HepG2 (cell line): ENCODE data around the gene VAMP2. TPM values are rescaled to one million over a fixed set of nuclear protein-coding genes. Genes with fewer than 3 reads are reported as not detected.

Experiments
- EHMT2 ChIP-seq: fragments of 200-600 bp; sonication (generic); IDR thresholded peaks from 2 replicates; pipeline ENCODE4 v1.7.0; 2017; ENCODE audit warnings: antibody characterized with exemption, low read depth, low read length, borderline replicate concordance
- FOXA1 ChIP-seq, 2 experiments: fragments of 450-650 bp in 1 of 2; sonication (generic) in 1 of 2; formaldehyde crosslinking in 1 of 2; IDR thresholded peaks; 2 replicates each; pipeline versions ENCODE4 v1.4.0 to v1.6.1; 2016 to 2020; ENCODE audit warnings: missing genetic modification reagents in 1 of 2
- FOXO1 ChIP-seq: sonication (generic); formaldehyde crosslinking; IDR thresholded peaks from 2 replicates; pipeline ENCODE4 v1.4.0; 2020; ENCODE audit warnings: missing genetic modification reagents
- PITX1 ChIP-seq: sonication (generic); formaldehyde crosslinking; IDR thresholded peaks from 2 replicates; pipeline ENCODE4 v1.5.1; 2020; ENCODE audit warnings: mild to moderate bottlenecking, missing genetic modification reagents
- SIX1 ChIP-seq: sonication (generic); formaldehyde crosslinking; IDR thresholded peaks from 2 replicates; pipeline ENCODE4 v1.4.0; 2020; ENCODE audit warnings: missing genetic modification reagents, borderline replicate concordance
- SMAD1 ChIP-seq: sonication (generic); formaldehyde crosslinking; IDR thresholded peaks from 2 replicates; pipeline ENCODE4 v1.4.0; 2020; ENCODE audit warnings: missing genetic modification reagents, low read depth, mild to moderate bottlenecking, borderline replicate concordance
- SOX5 ChIP-seq: IDR thresholded peaks from 2 replicates; pipeline ENCODE4 v1.6.1; 2016; ENCODE audit warnings: borderline replicate concordance
- ZBTB1 ChIP-seq: sonication (generic); formaldehyde crosslinking; IDR thresholded peaks from 2 replicates; pipeline ENCODE4 v1.4.0; 2020; ENCODE audit warnings: missing genetic modification reagents, borderline replicate concordance
- ZFP82 ChIP-seq: sonication (generic); formaldehyde crosslinking; IDR thresholded peaks from 2 replicates; pipeline ENCODE4 v1.5.1; 2020; ENCODE audit warnings: mild to moderate bottlenecking, missing genetic modification reagents, borderline replicate concordance
- polyA plus RNA-seq, 8 experiments: library from polyadenylated mRNA; depleted of rRNA in 3 of 8; stranded (reverse) in 7 of 8; unstranded in 1 of 8; fragments of >200 nt; fragmentation: Illumina TruSeq in 4 of 8; extraction: Trizol in 4 of 8; gene quantifications; 2 replicates each; pipeline versions ENCODE4 v1.2.1 to v1.2.3, GENCODE V29; 2011 to 2016; ENCODE audit warnings: low read depth in 4 of 8, missing spikeins in 1 of 8, mixed read lengths in 1 of 8; ENCODE audit not compliant: insufficient read depth in 1 of 8
- total RNA-seq, 5 experiments: library from RNA; depleted of rRNA; stranded (reverse); fragments of >200 nt; fragmentation: Illumina TruSeq; extraction: Trizol; gene quantifications; 2 replicates each; pipeline ENCODE4 v1.2.3, GENCODE V29; 2016; ENCODE audit warnings: low read depth in 1 of 5
- TF ChIP-seq, protein P1 (sequence below): sonication (generic); formaldehyde crosslinking; IDR thresholded peaks from 2 replicates; pipeline ENCODE4 v1.8.0; 2022; ENCODE audit warnings: missing genetic modification reagents, mild to moderate bottlenecking, inconsistent platforms, borderline replicate concordance
- TF ChIP-seq, protein P2 (sequence below): sonication (generic); formaldehyde crosslinking; IDR thresholded peaks from 2 replicates; pipeline ENCODE4 v1.4.0; 2020; ENCODE audit warnings: missing genetic modification reagents
- TF ChIP-seq, protein P3 (sequence below): sonication (generic); formaldehyde crosslinking; IDR thresholded peaks from 2 replicates; pipeline ENCODE4 v1.4.0; 2020; ENCODE audit warnings: mild to moderate bottlenecking, missing genetic modification reagents
- TF ChIP-seq, protein P4 (sequence below): sonication (generic); formaldehyde crosslinking; IDR thresholded peaks from 2 replicates; pipeline ENCODE4 v1.5.0; 2020; ENCODE audit warnings: missing genetic modification reagents, mild to moderate bottlenecking, borderline replicate concordance

The VAMP2 gene
- total and polyA plus RNA-seq, 2 of the 13 experiments (the other 11 are each of a cell fraction or from before 2014, with no cell fraction given): 3.9 to 17.2 TPM

DNA sequence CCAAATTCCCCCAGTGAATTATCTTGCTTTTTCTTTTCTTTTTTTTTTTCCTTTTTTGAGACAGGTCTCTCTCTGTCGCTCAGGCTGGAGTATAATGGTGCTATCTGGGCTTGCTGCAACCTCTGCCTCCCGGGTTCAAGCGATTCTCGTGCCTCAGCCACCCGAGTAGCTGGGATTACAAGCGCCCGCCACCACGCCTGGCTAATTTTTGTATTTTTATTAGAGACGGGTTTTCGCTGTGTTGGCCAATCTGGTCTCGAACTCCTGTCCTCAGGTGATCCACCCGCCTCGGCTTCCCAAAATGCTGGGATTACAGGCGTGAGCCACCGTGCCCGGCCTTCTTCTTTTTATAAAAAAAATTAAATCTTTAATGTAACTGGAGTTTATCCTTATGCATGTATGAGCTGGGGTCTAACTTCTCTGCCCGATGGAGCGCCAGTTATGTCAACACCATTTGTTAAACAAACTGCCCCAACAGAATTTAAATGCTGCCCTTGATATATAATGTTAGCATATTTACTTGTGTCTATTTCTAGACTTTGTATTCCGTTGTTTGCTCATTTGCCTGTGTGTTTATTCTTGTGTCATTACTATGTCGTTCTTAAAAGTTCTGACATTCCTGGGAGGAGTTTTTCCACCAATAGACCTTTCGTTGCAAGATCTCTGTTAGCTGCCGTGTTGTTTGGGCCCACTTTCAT lies 48.2 kb upstream of the VAMP2 start (continued):
- TF ChIP-seq, protein P1, sequence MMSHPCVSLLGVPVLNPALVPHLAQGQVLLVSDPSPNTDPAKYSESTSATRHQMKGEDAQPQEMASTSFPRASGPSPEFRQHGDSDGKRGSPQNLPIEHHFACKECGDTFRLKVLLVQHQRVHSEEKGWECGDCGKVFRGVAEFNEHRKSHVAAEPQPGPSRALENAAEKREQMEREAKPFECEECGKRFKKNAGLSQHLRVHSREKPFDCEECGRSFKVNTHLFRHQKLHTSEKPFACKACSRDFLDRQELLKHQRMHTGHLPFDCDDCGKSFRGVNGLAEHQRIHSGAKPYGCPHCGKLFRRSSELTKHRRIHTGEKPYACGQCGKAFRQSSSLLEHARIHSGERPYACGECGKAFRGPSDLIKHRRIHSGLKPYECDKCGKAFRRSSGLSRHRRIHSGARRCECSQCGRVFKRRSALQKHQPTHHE: 0 out of 2 replicates have a peak, but pooled peaks have one; percentile 42
- no peak for TF ChIP-seq SIX1
- TF ChIP-seq, protein P2, sequence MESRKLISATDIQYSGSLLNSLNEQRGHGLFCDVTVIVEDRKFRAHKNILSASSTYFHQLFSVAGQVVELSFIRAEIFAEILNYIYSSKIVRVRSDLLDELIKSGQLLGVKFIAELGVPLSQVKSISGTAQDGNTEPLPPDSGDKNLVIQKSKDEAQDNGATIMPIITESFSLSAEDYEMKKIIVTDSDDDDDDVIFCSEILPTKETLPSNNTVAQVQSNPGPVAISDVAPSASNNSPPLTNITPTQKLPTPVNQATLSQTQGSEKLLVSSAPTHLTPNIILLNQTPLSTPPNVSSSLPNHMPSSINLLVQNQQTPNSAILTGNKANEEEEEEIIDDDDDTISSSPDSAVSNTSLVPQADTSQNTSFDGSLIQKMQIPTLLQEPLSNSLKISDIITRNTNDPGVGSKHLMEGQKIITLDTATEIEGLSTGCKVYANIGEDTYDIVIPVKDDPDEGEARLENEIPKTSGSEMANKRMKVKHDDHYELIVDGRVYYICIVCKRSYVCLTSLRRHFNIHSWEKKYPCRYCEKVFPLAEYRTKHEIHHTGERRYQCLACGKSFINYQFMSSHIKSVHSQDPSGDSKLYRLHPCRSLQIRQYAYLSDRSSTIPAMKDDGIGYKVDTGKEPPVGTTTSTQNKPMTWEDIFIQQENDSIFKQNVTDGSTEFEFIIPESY (CRISPR knock-in tag): no peak
- TF ChIP-seq, protein P3, sequence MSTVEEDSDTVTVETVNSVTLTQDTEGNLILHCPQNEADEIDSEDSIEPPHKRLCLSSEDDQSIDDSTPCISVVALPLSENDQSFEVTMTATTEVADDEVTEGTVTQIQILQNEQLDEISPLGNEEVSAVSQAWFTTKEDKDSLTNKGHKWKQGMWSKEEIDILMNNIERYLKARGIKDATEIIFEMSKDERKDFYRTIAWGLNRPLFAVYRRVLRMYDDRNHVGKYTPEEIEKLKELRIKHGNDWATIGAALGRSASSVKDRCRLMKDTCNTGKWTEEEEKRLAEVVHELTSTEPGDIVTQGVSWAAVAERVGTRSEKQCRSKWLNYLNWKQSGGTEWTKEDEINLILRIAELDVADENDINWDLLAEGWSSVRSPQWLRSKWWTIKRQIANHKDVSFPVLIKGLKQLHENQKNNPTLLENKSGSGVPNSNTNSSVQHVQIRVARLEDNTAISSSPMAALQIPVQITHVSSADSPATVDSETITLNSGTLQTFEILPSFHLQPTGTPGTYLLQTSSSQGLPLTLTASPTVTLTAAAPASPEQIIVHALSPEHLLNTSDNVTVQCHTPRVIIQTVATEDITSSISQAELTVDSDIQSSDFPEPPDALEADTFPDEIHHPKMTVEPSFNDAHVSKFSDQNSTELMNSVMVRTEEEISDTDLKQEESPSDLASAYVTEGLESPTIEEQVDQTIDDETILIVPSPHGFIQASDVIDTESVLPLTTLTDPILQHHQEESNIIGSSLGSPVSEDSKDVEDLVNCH: no peak
- TF ChIP-seq, protein P4, sequence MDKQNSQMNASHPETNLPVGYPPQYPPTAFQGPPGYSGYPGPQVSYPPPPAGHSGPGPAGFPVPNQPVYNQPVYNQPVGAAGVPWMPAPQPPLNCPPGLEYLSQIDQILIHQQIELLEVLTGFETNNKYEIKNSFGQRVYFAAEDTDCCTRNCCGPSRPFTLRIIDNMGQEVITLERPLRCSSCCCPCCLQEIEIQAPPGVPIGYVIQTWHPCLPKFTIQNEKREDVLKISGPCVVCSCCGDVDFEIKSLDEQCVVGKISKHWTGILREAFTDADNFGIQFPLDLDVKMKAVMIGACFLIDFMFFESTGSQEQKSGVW (CRISPR knock-in tag): no peak
- no peak for TF ChIP-seq ZBTB1 (CRISPR knock-in tag)
- peak; percentile 79; the same call in 1 of the 2 replicates for TF ChIP-seq ZFP82 (CRISPR knock-in tag)
- TF ChIP-seq FOXO1: no peak
- no peak for TF ChIP-seq PITX1 (CRISPR knock-in tag)
- no peak for TF ChIP-seq SMAD1 (CRISPR knock-in tag)
- TF ChIP-seq EHMT2: no peak
- TF ChIP-seq FOXA1 (IDR thresholded peaks at IDR 0.05): peak; percentile 96
- TF ChIP-seq FOXA1 (CRISPR knock-in tag; IDR thresholded peaks at IDR 0.05): peak; percentile 86
- peak; percentile 40; the same call in 1 of the 2 replicates for TF ChIP-seq SOX5 (CRISPR knock-in tag)
